GM21390 (cell line): ENCODE data around the gene MRPS9.

Experiments
- ATAC-seq: cut with Tn5 transposase; IDR thresholded peaks from one replicate; pipeline ENCODE4 v1.9.1; 2021; ENCODE audit not compliant: unreplicated experiment

MRPS9 gene

DNA sequence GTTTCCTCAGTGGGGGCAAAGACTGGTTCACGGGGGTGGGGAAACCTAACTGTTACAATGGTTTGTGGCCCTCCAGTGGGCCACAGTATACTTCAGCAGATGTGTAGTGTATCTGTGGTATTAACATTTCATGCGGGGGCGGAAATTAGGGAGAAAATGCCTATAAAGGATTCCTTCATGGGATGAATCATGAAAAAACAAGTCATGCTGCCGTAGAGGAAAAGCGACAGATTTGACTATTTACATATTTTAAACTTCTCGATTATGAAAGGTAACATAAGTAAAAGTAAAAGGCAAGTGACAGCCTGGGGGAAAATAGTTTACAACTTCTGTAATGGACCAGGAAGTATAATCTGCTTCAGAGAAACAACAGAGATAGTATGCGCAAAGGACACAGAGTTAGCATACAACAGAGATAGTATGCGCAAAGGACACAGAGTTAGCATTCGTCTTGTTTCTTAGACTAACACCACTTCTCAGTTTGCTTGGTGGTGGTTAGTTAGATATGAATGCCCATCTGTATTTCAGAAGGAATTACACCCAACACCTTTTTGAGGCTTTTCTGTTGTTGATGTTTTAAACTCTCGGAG is 41.1 kb downstream of the MRPS9 start:
- ATAC-seq: no peak

DNA sequence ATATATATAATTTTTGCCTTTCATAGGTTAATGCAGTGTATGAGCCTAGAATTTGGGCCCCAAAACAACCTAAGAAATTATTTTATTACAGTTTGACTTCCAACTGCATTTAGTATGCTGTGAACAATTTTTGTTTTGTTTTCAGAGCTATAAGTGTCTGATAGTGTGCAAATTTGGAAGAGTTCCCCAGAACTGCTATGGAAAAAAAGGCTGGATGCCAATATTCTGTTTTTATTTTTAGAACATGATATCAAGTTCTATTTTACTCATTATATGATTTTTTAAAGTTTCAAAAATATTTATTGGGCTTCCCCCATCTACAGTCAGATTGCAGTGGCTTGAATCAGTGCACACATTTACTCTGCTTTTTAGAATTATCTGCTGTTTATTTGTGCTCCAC is 42.6 kb downstream of the MRPS9 start:
- ATAC-seq: no peak

DNA sequence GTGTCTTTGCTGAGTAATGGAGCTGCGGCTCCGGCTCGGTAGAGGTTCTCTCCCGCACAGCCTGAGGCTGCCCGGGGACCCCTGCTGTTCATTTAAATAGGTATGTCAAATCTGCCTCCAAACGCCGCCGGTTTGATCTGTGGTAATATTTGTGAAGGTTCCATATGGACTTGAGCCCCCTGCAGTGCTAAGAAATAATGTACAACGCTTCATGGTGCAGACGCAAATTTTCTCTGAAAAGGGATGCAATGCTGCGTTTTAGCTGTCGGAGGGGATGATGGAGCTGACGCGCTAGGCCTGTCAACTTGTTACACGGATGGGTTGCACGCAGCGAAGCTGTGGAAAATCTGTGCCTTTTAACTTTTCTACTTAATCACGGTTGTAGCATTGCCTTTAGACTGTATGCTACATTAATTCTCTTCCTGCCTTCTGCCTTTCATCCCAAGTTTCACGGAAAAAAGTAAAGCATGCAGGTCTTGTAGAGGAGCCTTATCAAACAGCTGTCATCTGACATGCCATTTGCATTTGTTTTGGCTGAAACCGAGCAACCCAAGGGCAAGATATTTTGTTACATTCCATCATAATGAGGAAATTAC is 43.2 kb downstream of the MRPS9 start:
- no peak for ATAC-seq

DNA sequence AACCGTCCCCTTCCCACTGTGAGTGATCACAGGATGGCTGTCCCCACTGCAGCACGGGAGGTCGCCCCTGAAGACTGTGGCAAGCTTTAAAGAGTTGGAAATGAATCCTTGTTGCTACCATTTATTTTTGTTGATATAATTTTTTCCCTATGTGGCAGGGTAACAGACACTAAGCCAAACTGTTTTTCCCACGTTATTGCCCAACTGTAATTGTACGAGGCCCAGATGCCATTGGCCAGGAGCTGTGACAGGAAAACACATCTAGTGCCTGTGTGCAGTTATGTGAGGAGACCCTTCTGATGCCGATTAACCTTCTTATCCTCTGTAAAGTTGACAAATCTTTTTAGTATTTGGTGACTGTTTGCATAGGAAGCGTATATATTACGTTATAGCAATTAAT is 44.2 kb downstream of the MRPS9 start:
- ATAC-seq: no peak

DNA sequence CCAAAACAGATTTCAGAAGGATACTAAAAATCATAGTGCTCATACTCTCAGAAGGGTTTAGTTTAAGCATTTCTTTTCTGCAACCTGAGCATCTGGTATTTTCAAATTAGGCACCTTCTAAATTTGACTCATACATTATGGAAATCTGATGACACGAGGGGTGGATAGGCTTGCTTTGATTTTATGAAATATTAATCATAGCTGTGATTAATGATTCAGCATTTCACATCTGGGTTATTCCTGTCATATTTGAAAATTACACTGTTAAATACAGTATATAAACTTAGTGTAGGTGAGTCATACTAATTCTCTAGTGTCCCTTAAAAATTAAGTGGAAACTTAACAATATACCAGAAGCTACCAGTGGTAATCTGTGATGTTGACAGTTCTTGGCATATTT is 47.7 kb downstream of the MRPS9 start:
- no peak for ATAC-seq

DNA sequence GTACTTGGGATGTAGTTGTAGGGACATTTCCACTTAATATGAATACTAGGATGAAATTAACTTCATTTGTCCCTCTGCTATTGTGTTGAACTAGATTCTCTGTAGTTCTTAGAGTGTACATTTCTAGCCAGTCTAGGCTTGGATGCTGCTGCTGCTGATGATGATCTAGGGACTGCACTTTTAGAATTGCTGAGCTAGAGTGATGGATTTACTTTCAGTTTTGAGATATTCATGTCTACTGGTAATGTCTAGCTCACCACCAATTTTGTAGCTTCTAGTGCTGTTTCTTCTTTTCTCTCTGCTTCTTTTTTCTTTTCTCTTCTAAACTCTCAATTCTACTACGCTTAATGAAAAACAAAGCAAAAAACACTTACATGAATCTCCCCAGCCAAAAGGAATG is 49.4 kb downstream of the MRPS9 start:
- ATAC-seq: peak; percentile 69

DNA sequence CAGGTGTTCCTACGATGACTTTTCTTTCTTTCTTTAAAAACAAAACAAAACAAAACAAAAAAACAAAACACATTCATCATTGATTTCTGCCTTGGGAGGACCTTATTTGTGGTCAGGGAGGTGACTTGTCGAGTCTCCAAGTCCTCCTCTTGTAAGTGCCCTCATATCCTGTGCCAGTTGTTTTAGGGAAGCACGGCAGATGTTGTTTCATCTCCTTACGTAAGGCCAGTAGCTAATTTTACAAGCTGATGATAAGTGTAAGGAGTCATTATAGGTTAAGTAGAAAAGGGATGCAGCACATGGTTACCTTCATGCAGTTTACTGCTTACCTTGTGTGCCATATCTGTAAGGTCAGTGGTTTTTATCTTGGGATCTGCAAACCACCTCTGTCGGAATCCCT is 52.2 kb downstream of the MRPS9 start:
- no peak for ATAC-seq

DNA sequence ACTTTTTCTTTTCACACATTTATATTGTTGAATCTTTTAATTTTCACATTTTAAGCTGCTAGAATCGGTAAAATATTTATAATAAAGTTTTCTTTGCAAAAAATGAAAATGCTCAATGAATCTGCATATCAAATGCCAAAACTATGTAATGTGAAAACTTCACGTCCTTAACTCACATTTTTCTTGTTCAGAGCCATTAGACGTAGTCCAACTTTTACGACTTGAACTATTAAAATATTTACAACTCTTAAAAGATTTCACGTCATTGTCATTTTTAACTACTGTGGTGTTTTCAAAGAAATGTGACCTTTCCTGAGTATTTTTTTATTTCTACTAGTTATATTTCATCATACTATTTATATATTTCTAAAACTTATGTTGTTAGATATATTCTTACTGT is 54.9 kb downstream of the MRPS9 start:
- ATAC-seq: no peak

DNA sequence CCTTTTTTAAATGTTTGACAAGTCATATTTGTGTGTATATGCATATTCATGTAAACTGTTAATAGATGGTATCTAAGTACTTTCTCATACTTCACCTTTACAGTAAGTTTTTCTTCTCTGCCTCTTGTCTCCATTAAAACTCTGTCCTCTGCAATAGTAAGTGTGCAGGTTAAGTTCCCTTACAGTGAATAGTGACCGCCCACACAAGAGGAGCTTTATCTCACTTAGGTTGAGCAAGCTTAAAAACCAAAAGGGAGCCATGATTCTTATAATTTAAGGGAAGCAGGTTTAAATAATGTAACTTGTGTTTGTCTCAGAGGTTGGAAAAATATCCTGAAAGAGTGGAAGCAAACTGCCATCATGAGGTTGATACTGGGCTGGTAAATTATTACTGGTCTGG is 61.3 kb downstream of the MRPS9 start:
- no peak for ATAC-seq

DNA sequence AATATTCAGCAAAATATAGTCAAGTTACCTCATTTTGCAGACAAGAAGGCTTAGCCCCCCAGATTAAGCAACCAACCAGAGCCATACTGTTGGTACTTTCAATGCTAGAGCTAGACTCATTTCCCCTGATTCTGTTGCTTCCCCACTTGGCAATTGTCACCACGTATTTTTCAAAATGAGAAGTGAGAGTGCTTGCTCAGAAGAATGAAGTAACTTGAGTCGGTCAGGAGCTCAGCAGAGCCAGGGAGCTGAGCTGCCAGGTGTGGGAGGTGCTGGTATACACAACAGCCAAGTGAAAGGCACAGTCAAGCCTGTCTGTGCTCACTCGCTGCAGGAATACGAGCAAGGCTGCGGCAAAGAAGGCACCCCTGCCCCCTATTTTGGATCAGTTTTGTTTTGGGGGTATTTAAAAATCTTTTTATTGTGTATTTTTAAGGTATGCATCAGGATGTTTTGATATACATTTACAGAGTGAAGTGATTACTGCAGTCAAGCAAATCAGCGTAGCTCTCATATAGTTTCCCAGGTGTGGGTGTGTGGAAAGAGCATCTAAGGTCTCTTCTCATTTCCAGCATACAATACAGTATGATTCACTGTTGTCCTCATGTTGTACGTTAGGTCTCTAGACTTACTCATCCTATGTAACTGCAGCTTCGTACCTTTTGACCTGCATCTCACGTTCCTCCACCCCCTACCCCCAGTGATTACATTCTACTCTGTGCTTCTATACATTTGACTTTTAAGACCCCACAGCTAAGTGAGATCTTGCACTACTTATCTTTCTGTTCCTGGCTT is 62.4 kb downstream of the MRPS9 start:
- peak; percentile 73 for ATAC-seq

DNA sequence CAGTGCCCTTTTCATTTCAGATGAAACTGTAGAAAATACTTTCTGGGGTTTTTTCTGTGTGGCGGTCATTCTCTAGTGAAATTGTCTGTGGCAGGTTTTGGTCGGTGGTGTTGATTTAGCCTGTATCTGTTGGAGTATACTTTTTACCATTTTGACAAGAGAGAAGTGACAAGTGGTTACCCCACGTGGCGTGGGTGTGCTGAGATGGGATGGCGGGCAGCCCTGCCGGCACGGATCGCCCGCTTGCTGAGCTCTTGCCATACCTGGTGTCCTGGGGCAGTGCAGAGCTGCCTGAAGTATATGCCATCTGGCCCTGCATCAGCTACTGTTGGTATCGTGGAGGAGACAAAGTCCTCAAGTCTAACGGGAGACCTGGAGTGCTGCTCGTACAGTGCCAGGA is 64.1 kb downstream of the MRPS9 start:
- no peak for ATAC-seq

DNA sequence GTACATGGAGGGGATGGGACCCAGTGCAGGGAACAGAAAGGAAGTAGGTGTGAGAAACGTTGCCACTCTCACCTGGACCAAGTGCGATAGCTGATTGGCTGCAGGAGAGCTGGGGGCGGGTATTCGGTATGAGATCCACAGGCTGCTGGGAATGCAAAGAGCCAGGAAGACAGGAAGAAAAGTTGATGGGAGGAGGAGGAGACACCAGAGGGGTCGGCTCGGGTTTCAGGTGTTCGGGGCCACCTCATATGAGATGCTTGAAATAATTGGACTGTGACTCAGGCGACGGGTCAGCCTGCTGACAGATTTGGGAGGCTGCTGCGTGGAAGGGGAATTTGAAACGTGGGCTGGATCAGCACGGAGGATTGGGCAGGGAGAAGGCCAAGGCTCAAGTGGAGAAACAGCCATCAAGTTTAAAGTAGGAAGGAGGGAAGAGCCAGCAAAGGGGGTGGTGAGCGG is 65.1 kb downstream of the MRPS9 start:
- ATAC-seq: no peak

DNA sequence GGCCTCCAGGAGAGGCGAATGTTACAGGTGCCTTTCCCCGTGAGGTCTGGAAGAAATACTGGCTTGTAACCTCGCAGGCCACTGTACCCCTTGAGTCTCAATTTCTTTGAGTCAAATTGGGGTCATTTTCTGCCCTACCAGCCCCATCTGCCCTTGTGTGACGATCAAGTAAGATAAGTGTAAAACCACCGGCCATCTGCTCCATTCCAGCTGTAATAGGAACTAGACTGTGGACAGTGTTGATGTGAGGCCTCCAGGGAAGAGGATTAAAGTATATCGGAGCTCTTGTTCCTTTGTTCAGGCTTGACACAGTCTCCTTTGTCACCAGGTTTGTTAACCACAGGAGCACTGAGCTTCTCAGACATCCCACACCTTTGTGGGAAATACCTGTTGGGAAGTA is 65.6 kb downstream of the MRPS9 start:
- ATAC-seq: no peak

DNA sequence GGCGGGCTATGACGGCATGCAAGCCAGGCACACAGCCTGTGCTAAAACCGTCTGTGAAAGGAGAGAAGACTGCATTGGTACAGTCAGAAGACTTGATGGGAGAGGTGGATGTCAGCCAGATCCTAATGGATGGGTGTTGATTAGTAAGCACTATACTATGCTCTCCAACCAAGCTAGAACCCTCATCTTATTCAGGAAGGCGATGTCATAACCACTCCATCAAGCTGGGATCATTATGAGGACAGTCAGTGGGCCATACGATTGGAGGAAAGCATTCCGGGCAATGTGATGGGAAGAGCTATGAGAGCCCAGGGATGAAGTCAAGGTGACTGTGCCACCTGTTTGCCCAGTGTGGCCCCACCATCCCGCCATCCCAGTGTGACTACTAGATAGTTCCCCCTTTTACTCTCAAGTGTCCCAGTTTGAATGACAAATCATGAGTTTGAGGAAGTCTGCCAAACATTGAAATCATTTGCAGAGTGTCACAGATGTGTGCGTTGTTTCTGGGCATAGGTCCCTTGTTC is 66.4 kb downstream of the MRPS9 start:
- no peak for ATAC-seq

DNA sequence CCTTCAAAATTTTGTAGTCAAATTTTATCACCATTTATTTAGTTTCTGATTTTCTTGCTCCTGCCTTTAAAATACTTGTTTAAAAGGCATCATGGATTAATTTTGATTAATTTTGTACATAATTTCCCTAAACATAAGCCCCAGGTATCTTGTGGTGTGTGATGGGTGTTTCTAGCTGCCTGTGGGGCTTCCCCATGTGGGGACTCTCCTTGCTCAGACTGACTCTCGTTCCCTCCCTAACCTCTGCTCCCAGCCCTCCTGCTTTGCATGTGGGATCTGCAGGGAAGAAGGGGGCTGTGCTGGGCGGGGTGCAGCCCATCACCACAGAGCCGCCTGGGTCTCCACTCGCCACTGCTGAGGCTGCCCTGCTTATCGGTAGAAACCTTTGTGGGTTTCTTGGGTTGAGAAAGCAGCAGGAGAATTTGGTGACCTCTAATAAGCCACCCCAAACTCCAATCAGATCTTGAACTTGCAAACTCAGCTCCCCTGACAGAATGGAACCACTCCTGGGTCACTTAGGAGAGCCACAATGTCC is 72.5 kb downstream of the MRPS9 start:
- ATAC-seq: no peak

DNA sequence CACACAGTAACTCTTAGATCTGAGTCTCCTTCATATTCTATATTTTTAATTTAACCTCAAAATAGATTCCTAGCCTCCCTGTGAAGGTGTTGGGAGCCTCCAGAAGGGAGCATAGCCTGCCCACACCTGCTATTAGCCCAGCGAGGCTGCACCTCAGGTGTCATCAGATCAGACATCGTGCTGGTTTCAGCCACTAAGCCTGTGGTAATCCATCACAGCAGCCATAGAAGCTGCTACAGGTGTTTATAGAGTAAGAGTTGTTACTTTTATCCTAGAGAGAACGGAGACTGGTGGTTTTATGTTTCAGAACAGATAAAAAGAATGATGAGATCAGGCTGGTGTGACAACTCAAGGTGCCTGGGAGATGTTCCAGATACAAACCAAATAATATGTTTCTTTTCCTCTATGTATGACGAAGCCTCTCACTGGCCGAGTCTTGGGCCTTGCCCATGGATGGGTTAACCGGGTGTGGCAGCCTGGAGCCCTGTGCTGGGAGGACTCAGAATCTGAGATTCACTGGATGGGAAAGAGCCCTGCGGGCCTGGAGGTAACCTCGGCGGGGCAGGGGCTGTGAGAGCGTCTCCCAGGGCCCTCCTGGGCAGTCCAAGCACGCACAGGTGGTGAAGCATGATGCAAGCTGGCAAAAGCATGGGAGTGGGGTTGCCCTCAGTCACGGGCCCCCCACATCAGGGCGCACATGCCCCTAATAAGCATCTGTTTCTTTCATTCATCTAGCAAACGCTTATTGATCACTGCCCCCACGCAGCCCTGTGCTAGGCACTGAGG is 73.7 kb downstream of the MRPS9 start:
- no peak for ATAC-seq

DNA sequence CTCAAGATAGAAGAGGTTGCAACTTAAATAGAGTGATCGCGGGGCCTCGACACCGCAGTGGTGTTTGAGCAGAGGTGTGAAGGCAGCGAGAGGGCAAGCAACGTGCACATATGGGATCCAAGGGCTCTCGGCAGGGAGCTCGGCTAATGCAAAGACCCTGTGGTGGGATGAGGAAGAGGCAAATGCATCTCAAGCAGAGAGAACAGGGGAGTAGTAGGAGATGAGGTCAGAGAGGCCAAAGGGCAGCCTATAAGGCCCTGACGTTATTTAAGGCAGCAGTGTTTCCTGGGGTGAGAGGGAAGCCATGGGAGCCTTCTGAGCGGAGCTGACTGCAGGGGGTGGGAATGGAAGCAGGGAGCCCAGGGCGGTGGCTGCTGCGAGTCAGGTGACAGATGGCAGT is 74.5 kb downstream of the MRPS9 start:
- no peak for ATAC-seq

DNA sequence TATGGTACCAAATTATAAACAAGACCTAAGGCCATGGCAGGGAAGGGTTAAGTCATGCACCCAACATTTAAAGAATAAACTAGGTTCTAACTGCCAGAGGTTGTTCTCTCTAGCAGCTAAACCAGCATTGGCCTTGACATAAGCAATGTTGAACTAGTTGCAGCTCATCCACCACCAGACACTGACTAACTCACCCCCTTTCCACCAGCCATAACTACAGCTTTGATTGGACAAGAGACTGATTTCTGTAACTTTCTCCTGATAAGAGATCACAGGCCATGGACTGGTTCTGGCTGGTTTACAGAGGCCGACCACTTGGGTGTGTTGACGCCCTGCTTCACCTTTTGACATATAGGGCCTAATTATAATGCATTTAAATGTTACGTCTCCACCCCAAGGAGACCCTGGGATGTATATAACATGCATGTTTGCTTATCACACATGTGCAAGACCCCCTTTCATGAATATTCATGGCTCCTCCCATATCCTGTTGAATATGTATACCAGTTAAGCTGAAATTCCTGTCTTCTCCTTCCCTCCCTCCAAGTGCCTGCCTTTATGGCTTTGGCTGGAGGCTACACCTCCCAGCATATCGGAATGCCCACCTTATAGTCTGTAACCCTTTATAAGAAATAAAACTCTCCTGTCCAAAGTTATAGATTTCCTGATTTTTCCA is 75.9 kb downstream of the MRPS9 start:
- no peak for ATAC-seq

DNA sequence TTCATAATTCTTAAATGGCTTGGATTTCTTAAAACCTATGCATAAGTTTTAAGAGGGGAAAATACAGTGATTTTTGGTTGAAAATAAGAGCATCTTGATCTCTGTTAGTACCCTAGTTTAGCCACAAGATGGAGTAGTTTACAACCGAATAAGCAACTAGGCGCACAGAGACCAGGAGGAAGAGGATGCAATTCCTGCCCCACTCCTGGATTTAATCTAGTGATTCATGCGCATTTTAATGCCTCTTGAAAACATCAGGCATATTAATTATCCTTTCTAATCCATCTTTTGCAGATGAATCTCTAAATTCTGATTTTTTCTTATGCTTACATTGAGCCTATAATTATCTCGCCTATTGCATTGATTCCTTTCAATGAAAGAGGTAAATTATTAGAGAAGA is 76.7 kb downstream of the MRPS9 start:
- peak; percentile 58 for ATAC-seq

DNA sequence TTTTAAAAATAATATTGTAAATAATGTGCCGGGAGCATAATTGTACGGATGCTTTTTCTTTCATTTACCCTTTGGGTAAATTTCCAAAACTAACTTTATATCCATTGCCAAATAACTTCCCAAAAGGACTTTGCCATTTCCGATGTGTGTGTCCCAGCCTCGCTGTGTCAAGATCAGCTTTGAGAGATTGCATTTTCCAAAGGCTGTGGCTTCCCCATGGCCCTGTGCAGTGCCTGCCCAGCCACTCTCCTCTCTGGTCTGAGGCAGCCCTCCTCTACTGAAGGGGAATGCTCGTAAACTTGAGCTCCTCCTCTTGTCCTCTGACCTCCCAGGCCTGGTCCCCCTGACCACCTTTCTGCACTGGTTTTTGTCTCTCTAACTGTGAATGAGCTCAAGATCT is 78.5 kb downstream of the MRPS9 start:
- no peak for ATAC-seq

DNA sequence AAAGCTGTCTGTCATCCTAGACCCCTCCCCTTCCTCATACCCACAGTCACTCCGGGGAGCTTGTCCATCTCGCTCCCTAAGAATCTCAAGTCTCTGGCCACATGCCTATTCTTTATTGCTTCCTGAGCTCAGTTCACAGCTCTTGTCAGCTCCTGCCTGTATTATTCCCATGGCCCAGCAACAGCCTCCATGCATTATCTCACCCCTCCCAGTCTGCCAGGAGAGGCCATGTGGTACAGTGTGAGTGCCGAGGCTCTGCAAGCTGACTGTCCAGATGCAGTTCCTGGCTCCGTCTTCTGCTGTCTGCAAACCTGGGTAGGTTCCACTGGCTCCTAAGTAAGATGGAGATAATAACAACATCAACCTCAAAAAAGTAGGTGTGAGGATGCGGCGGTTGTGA is 79.7 kb downstream of the MRPS9 start:
- no peak for ATAC-seq
